K562 (cell line): Measurements from ENCODE around the gene CYB5R4. TPM values are rescaled to one million over a fixed set of nuclear protein-coding genes. Genes with fewer than 3 reads are reported as not detected.

Experiments
- ARID1B ChIP-seq: fragments of 450-650 bp; IDR thresholded peaks from 2 replicates; pipeline ENCODE4 v1.6.1; 2016; ENCODE audit warnings: antibody characterized with exemption, mild to moderate bottlenecking, inconsistent platforms
- CC2D1A ChIP-seq: fragments of 450-650 bp; IDR thresholded peaks from 2 replicates; pipeline ENCODE4 v1.6.1; 2017; ENCODE audit warnings: mild to moderate bottlenecking
- CHAMP1 ChIP-seq: fragments of 450-650 bp; IDR thresholded peaks from 2 replicates; pipeline ENCODE4 v1.6.1; 2016; ENCODE audit warnings: mild to moderate bottlenecking
- E2F3 ChIP-seq: fragments of 250-450 bp; sonication (Bioruptor Pico); IDR thresholded peaks from 2 replicates; pipeline ENCODE4 v1.4.0; 2020; ENCODE audit warnings: mild to moderate bottlenecking
- FOXK1 ChIP-seq: sonication (generic); formaldehyde crosslinking; IDR thresholded peaks from 2 replicates; pipeline ENCODE4 v1.8.0; 2022; ENCODE audit warnings: missing genetic modification reagents, mild to moderate bottlenecking, borderline replicate concordance
- KAT2B ChIP-seq: IDR thresholded peaks from one replicate; pipeline ENCODE4 v1.6.1; 2012; ENCODE audit warnings: low read depth, mild to moderate bottlenecking, control low read depth, inconsistent platforms, low read length, moderate library complexity
- L3MBTL2 ChIP-seq: fragments of 450-650 bp; IDR thresholded peaks from 2 replicates; pipeline ENCODE4 v1.6.1; 2016; ENCODE audit warnings: mild to moderate bottlenecking, moderate library complexity
- PBX2 ChIP-seq, 2 experiments: IDR thresholded peaks in 1 of 2; conservative IDR thresholded peaks in 1 of 2; 2 replicates each; pipeline ENCODE4 v1.6.1; 2016; ENCODE audit warnings: low read depth in 2 of 2, mild to moderate bottlenecking in 1 of 2, missing compliant biosample characterization in 1 of 2, missing genetic modification characterization in 1 of 2, moderate library complexity in 1 of 2
- POLR2B ChIP-seq: fragments of 450-650 bp; IDR thresholded peaks from 2 replicates; pipeline ENCODE4 v1.6.1; 2018; ENCODE audit warnings: low read depth; ENCODE audit not compliant: partially characterized antibody
- PTTG1 ChIP-seq: fragments of 450-650 bp; IDR thresholded peaks from 2 replicates; pipeline ENCODE4 v1.6.1; 2016; ENCODE audit warnings: low read depth, mild to moderate bottlenecking, missing genetic modification characterization, missing compliant biosample characterization
- SIN3B ChIP-seq: fragments of 450-650 bp; IDR thresholded peaks from 2 replicates; pipeline ENCODE4 v1.6.1; 2017; ENCODE audit warnings: low read depth, mild to moderate bottlenecking, moderate library complexity
- SMARCC2 ChIP-seq: fragments of 450-650 bp; IDR thresholded peaks from 2 replicates; pipeline ENCODE4 v1.6.1; 2017; ENCODE audit warnings: antibody characterized with exemption, moderate library complexity, mild to moderate bottlenecking, low read depth
- SPI1 ChIP-seq: IDR thresholded peaks from 2 replicates; pipeline ENCODE4 v1.6.1; 2011; ENCODE audit warnings: low read depth, low read length, control low read depth, borderline replicate concordance
- XRCC3 ChIP-seq: fragments of 450-650 bp; IDR thresholded peaks from 2 replicates; pipeline ENCODE4 v1.6.1; 2017; ENCODE audit warnings: mild to moderate bottlenecking, moderate library complexity
- ZHX1 ChIP-seq: fragments of 150-350 bp; conservative IDR thresholded peaks from 2 replicates; pipeline ENCODE4 v1.6.1; 2014; ENCODE audit warnings: low read length
- ZNF324 ChIP-seq: fragments of 250-450 bp; sonication (Bioruptor Pico); IDR thresholded peaks from 2 replicates; pipeline ENCODE4 v1.4.0; 2020; ENCODE audit warnings: mild to moderate bottlenecking
- ZNF408 ChIP-seq: fragments of 250-450 bp; sonication (Bioruptor Pico); IDR thresholded peaks from 2 replicates; pipeline ENCODE4 v1.4.0; 2020; ENCODE audit warnings: low read depth, mild to moderate bottlenecking, moderate library complexity
- ZNF57 ChIP-seq: fragments of 450-650 bp; formaldehyde crosslinking; IDR thresholded peaks from 2 replicates; pipeline ENCODE4 v1.4.0; 2020; ENCODE audit warnings: mild to moderate bottlenecking, moderate library complexity
- polyA plus RNA-seq, 8 experiments: library from polyadenylated mRNA; depleted of rRNA in 4 of 8; stranded (reverse) in 5 of 8; unstranded in 3 of 8; fragments of >200 nt; fragmentation: Nextera tagmentation in 2 of 8; fragmentation: Illumina TruSeq in 1 of 8; extraction: Ambion mirVana in 2 of 8; extraction: Trizol in 1 of 8; gene quantifications; 2 replicates each; pipeline versions ENCODE4 v1.2.1 to v1.2.3, GENCODE V29; 2011 to 2014; ENCODE audit warnings: inconsistent platforms in 1 of 8, missing spikeins in 1 of 8
- total RNA-seq, 7 experiments: library from RNA; depleted of rRNA in 6 of 7; stranded (reverse); fragments of >200 nt in 6 of 7; fragmentation: Illumina TruSeq in 2 of 7; extraction: Trizol in 2 of 7; gene quantifications; 2 replicates each; pipeline versions ENCODE4 v1.2.1 to v1.2.3, GENCODE V29; 2011 to 2021; ENCODE audit warnings: low replicate concordance in 1 of 7
- TF ChIP-seq, protein P1 (sequence below): sonication (generic); formaldehyde crosslinking; IDR thresholded peaks from 2 replicates; pipeline ENCODE4 v1.8.1; 2023; ENCODE audit warnings: mild to moderate bottlenecking, missing genetic modification reagents

CYB5R4 gene
- total and polyA plus RNA-seq, 9 of the 15 experiments (the other 6 are each of a cell fraction or from before 2014, with no cell fraction given) = 5.9 to 23.1 (median 19.0) TPM

DNA sequence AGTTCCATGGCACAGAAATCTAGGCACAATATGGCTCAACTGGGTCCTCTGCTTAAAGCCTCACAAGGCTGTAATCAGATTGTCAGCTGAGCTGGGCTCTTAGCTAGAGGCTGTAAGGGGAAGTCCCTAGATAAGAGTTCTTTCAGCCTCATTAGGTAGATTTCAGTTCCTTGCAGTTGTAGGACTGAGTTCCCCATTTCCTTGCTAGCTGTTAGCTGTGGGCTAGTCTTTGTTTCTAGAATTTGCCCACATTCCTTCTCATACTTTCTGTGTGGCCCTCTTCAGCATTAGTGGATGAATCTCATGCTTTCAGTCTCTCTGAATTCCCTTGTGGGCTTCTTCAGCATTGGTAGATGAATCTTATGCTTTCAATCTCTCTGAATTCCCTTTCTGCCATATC lies 103.1 kb downstream of the CYB5R4 start (continued):
- peak; percentile 63; the same call in 1 of the 2 replicates for TF ChIP-seq CC2D1A
- peak; percentile 87; the same call in 1 of the 2 replicates for TF ChIP-seq SPI1
- TF ChIP-seq ZHX1 = no peak
- TF ChIP-seq CHAMP1 = peak; percentile 57; the same call in 1 of the 2 replicates
- no peak for TF ChIP-seq L3MBTL2
- TF ChIP-seq ZNF324 = no peak
- TF ChIP-seq, protein P1, sequence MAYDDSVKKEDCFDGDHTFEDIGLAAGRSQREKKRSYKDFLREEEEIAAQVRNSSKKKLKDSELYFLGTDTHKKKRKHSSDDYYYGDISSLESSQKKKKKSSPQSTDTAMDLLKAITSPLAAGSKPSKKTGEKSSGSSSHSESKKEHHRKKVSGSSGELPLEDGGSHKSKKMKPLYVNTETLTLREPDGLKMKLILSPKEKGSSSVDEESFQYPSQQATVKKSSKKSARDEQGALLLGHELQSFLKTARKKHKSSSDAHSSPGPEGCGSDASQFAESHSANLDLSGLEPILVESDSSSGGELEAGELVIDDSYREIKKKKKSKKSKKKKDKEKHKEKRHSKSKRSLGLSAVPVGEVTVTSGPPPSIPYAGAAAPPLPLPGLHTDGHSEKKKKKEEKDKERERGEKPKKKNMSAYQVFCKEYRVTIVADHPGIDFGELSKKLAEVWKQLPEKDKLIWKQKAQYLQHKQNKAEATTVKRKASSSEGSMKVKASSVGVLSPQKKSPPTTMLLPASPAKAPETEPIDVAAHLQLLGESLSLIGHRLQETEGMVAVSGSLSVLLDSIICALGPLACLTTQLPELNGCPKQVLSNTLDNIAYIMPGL (CRISPR knock-in tag) = no peak
- TF ChIP-seq POLR2B = no peak
- no peak for TF ChIP-seq SMARCC2
- no peak for TF ChIP-seq ZNF57
- TF ChIP-seq PTTG1 (tag) = no peak
- no peak for TF ChIP-seq ZNF408 (CRISPR knock-in tag)
- TF ChIP-seq E2F3 (CRISPR knock-in tag) = no peak
- no peak for TF ChIP-seq XRCC3
- no peak for TF ChIP-seq PBX2 (CRISPR knock-in tag; IDR thresholded peaks at IDR 0.05; ENCODE audit: low read depth)
- TF ChIP-seq PBX2 (tag; conservative IDR thresholded peaks at IDR 0.05; ENCODE audit: low read depth) = no peak
- 0 out of 2 replicates have a peak, but pooled peaks have one; percentile 25 for TF ChIP-seq ARID1B
- TF ChIP-seq SIN3B = no peak
- no peak for TF ChIP-seq KAT2B
- TF ChIP-seq FOXK1 (CRISPR knock-in tag) = no peak
- TF ChIP-seq, all 486 proteins: peak for 9
